Hepatocyte (in vitro differentiated cells): Measurements from ENCODE around the gene ENPP7.

Experiments used
- EZH2 ChIP-seq: fragments of 200-600 bp; sonication (generic); IDR thresholded peaks from 2 replicates; pipeline ENCODE4 v1.6.1; 2016; ENCODE audit warnings: antibody characterized with exemption, mild to moderate bottlenecking, borderline replicate concordance
- EZH2phosphoT487 ChIP-seq: fragments of 200-600 bp; sonication (generic); IDR thresholded peaks from one replicate; pipeline ENCODE4 v1.6.1; 2018; ENCODE audit warnings: antibody characterized with exemption, mild to moderate bottlenecking, low read depth, moderate library complexity; ENCODE audit not compliant: unreplicated experiment, severe bottlenecking
- TF ChIP-seq, protein P1 (sequence below): fragments of 200-600 bp; sonication (generic); IDR thresholded peaks from 2 replicates; pipeline ENCODE4 v1.5.1; 2016; ENCODE audit warnings: antibody characterized with exemption, mild to moderate bottlenecking; ENCODE audit not compliant: poor library complexity

DNA sequence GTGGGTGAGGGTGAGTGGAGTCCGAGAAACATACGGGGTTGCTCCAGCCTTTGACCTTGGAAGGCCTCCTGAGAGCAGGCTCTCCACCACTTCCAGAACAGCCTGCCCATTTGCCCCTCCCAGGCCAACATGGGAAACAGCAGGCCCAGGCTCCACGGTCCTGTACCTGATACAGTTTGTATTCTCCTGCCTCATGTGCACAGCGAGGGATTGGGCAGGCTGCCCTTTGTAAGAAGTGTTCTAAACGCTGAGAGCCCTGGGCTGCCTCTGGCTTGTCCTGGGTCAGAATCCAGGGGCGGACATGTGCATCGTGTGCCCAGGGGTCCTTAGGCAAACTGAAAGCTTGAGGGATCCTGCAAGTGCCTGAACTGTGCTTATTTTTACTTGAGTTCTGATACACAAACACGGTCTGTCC is 43.8 kb downstream of the ENPP7 start:
- TF ChIP-seq, protein P1, sequence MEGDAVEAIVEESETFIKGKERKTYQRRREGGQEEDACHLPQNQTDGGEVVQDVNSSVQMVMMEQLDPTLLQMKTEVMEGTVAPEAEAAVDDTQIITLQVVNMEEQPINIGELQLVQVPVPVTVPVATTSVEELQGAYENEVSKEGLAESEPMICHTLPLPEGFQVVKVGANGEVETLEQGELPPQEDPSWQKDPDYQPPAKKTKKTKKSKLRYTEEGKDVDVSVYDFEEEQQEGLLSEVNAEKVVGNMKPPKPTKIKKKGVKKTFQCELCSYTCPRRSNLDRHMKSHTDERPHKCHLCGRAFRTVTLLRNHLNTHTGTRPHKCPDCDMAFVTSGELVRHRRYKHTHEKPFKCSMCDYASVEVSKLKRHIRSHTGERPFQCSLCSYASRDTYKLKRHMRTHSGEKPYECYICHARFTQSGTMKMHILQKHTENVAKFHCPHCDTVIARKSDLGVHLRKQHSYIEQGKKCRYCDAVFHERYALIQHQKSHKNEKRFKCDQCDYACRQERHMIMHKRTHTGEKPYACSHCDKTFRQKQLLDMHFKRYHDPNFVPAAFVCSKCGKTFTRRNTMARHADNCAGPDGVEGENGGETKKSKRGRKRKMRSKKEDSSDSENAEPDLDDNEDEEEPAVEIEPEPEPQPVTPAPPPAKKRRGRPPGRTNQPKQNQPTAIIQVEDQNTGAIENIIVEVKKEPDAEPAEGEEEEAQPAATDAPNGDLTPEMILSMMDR: no peak
- TF ChIP-seq EZH2phosphoT487: no peak
- TF ChIP-seq EZH2: no peak
